ENCODE results near the gene TYW1.

DNA sequence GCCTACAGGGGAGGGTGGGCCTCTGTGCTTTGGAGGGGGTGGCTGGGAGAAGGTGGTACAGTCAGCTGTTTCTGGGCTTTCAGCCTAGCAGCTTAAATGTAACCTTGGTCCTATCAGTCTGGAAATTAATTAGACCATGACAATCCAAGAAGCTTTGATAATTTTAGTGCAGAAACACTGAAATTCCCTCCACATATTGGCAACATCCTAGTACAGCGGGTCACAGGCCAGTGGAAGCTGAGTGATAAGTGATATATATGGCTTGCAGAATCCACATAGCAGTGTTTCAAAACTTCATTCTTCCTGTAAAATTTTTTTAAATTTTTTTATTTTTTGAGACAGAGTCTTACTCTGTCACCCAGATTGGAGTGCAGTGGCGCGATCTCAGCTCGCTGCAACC, 212.6 kb downstream of the TYW1 start:
- TF ChIP-seq YY1 (IDR thresholded peaks at IDR 0.05; ENCODE audit: insufficient read depth, insufficient read length) (no peak), ZNF274 (IDR thresholded peaks at IDR 0.05; ENCODE audit: low read depth, low read length) (no peak)

Data from NT2/D1 (cell line).